ENCODE results near the gene ZFP92.

The ZFP92 gene

DNA sequence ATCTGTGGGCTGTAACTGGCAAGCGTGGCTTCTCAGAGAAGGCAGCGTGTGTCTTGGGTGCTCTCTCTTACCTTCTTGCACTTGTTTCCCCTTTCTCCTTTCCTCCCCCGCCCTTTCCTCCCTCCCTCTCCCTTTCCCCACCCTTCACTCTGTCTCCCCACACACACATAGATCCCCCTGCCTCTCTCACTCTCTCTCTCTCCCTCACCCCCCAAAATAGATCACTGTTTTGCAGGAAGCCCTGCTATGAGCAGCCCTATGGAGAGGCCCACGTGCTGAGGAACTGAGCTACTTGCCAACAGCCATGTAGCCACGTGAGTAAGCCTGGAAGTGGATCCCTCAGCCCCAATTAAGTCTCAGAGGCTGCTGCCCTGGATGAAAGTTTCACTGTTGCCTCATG lies 5.8 kb upstream of the ZFP92 start:
- H3K9me3 Mint-ChIP-seq: peaks cover 24% of the 10 kb centered on the region
- peaks cover 5% of the 10 kb centered on the region for H3K27me3 Mint-ChIP-seq (ENCODE audit: low read depth)

DNA sequence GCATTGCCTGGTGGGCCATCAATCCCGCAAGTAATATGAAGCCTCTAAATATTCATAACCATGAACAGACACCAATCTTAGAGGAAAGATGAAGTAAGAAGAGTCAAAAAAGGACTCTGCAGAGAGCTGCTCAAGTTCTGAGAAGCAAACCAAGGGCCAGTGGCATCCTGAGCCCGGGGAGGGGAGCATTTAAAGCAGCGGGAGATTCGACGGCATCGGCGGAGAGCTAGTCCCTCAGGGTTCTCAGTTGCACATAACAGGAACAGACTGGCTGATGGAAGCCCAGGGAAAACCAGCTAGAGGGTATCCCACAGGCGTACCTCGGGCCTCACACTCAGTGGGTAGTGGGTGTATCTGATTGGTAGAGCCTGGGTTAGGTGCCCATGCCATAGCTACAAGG lies 5.3 kb upstream of the ZFP92 start:
- H3K9me3 Mint-ChIP-seq: peaks cover 28% of the 10 kb centered on the region
- H3K27ac Mint-ChIP-seq: no peak overlapping the region
- peaks cover 5% of the 10 kb centered on the region for H3K27me3 Mint-ChIP-seq (ENCODE audit: low read depth)
- TF ChIP-seq, protein P1, sequence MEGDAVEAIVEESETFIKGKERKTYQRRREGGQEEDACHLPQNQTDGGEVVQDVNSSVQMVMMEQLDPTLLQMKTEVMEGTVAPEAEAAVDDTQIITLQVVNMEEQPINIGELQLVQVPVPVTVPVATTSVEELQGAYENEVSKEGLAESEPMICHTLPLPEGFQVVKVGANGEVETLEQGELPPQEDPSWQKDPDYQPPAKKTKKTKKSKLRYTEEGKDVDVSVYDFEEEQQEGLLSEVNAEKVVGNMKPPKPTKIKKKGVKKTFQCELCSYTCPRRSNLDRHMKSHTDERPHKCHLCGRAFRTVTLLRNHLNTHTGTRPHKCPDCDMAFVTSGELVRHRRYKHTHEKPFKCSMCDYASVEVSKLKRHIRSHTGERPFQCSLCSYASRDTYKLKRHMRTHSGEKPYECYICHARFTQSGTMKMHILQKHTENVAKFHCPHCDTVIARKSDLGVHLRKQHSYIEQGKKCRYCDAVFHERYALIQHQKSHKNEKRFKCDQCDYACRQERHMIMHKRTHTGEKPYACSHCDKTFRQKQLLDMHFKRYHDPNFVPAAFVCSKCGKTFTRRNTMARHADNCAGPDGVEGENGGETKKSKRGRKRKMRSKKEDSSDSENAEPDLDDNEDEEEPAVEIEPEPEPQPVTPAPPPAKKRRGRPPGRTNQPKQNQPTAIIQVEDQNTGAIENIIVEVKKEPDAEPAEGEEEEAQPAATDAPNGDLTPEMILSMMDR (IDR thresholded peaks at IDR 0.05; ENCODE audit: unreplicated experiment in 3 of 3): no peak
- H3K4me1 Mint-ChIP-seq: no peaks in the 10 kb centered on the region
- H3K4me3 Mint-ChIP-seq: no peak overlapping the region
- H3K36me3 Mint-ChIP-seq (ENCODE audit: low read depth): peaks cover 3% of the 10 kb centered on the region

More for the DNA sequence above, 5.8 kb upstream of the ZFP92 start:
- no peaks in the 10 kb centered on the region for H3K4me1 Mint-ChIP-seq
- TF ChIP-seq, protein P1 (IDR thresholded peaks at IDR 0.05; ENCODE audit: unreplicated experiment in 3 of 3): no peak
- H3K36me3 Mint-ChIP-seq (ENCODE audit: low read depth): peaks cover 3% of the 10 kb centered on the region
- no peak overlapping the region for H3K27ac Mint-ChIP-seq
- H3K4me3 Mint-ChIP-seq: no peak overlapping the region

DNA sequence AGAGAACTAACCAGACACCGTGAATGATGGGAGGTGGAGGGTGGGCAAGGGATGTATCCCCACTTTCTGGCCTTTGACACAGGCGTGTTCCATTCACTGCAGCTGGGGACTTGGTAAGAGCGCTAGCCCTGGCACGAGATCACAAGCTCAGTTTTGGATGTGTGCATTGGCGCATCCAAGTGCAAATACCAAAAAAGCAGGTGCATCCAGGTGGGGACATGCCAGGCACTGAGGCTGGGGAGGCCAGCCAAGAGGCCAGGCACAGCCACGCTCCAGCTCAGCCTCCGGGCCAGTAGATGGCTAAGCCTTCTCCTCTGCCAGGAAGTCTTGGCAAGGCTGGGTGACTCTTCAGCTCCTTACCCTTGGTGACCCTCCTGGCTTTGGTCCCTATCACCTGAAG lies 4.4 kb upstream of the ZFP92 start:
- TF ChIP-seq, protein P1 (IDR thresholded peaks at IDR 0.05; ENCODE audit: unreplicated experiment in 3 of 3): no peak
- peaks cover 3% of the 10 kb centered on the region for H3K36me3 Mint-ChIP-seq (ENCODE audit: low read depth)
- H3K4me3 Mint-ChIP-seq: no peak overlapping the region
- peaks cover 1% of the 10 kb centered on the region for H3K4me1 Mint-ChIP-seq
- peaks cover 4% of the 10 kb centered on the region for H3K27me3 Mint-ChIP-seq (ENCODE audit: low read depth)
- no peak overlapping the region for H3K27ac Mint-ChIP-seq
- H3K9me3 Mint-ChIP-seq: peaks cover 23% of the 10 kb centered on the region

DNA sequence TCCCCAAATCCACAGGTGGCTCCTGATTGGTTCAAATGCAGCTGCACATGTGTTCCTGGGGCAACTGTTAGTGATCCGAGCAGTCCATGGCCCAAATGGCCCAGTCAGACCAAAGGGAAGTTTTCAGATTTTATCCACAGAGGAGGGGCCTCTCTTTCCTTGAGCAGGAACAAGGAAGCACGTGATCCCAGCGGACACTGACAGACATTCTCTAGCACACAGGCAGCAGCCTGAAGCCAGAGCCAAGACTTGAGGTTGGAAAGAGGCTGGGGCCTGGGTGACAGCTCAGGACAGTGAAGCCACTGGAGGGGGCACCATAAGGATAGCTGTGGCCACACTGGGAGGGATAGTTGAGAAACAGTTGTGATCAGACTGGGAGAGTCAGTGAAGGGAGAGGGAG lies 3.5 kb upstream of the ZFP92 start:
- TF ChIP-seq, protein P1 (IDR thresholded peaks at IDR 0.05; ENCODE audit: unreplicated experiment in 3 of 3): no peak
- Mint-ChIP-seq H3K27me3 (ENCODE audit: low read depth) (no peaks in the 10 kb centered on the region), H3K4me3 (no peak overlapping the region), H3K4me1 (peaks cover 7% of the 10 kb centered on the region), H3K9me3 (peaks cover 20% of the 10 kb centered on the region), H3K27ac (no peak overlapping the region), H3K36me3 (ENCODE audit: low read depth) (peaks cover 3% of the 10 kb centered on the region)

DNA sequence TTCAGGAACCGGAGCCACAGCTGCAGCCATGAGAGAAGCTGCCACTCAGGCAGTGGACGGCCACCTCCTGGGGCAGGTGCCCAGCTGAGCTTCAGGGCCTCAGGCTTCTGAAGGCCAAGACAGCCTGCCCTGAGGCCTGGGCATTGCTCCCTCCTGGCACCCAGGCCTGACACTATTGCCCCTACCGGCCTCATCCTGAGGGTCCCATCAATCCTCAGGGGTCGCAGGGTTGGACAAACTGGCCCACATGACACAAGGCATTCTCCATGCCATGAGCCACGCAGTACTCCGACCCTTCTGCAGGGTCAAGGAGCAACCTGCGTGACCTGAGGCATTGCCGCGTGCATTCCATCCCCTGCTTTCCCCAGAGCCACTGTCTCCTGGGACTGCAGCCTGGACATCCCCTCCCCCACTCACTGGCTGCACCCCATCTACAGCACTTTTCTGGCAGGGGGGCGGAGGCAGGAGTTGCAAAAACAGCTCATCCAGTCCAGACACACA lies 3.0 kb upstream of the ZFP92 start:
- TF ChIP-seq, protein P1 (IDR thresholded peaks at IDR 0.05; ENCODE audit: unreplicated experiment in 3 of 3): no peak
- Mint-ChIP-seq H3K9me3 (peaks cover 18% of the 10 kb centered on the region), H3K27ac (no peak overlapping the region), H3K4me1 (peaks cover 7% of the 10 kb centered on the region), H3K4me3 (no peak overlapping the region), H3K36me3 (ENCODE audit: low read depth) (peaks cover 3% of the 10 kb centered on the region), H3K27me3 (ENCODE audit: low read depth) (no peaks in the 10 kb centered on the region)

DNA sequence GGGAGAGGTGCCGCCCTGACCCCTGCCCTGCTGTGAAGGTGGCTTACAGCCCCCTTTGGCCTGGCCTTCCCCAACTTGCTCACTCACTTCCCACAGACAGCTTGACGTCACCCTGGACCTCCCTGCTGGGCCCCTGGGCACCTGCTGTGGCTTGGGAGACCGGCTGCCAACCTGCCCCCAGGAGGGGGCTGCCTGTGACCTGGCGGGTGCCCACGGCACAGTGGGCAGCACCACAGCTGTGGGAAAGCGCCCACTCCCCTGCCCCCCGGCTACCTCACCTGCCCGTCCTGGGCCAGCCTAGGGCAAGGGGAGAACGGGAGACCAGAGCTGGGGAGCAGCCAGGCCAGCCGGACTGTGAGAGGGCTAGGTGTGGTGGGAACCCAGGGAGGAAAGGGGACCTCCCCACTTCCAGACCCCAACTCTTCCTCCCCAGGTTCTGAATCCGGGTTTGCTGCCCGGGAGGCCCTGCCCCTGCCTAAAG lies 2.4 kb upstream of the ZFP92 start:
- TF ChIP-seq, protein P1 (IDR thresholded peaks at IDR 0.05; ENCODE audit: unreplicated experiment in 3 of 3): no peak
- Mint-ChIP-seq H3K27me3 (ENCODE audit: low read depth) (peaks cover 6% of the 10 kb centered on the region), H3K27ac (no peak overlapping the region), H3K9me3 (peaks cover 17% of the 10 kb centered on the region), H3K4me1 (peaks cover 7% of the 10 kb centered on the region), H3K4me3 (no peak overlapping the region), H3K36me3 (ENCODE audit: low read depth) (peaks cover 3% of the 10 kb centered on the region)

All from nephron (organoid).